ENCODE data around the gene ETNK2. TPM values are rescaled to one million over a fixed set of nuclear protein-coding genes. Genes with fewer than 3 reads are reported as not detected.

ETNK2 gene
- 10 to 100 TPM in 2 of 3 donors, 1 to 10 TPM in 1; 9.0 to 21.1 (median 11.1) TPM for polyA plus RNA-seq

- 0 to 1% (median 1%) methylated on average over 65 to 94 of the region's 94 CpGs for WGBS, 3 donors
- H3K27ac ChIP-seq (ENCODE audit: low read depth, low read length): no peak within 1 kb of the TSS
Measured at GRCh38 chr1:204151552-204152309, at the start of gene ETNK2. Gene ETNK2, minus strand, starts transcription at chr1:204152044. Its CDS starts 192 bp downstream, at chr1:204151852.

- 79 to 89% (median 80%) methylated on average over 12 of the region's 12 CpGs for WGBS, 3 donors
- no peak overlapping the region for H3K27ac ChIP-seq (ENCODE audit: low read depth, low read length)
Measured at GRCh38 chr1:204201348-204202040, 49.6 kb upstream of the ETNK2 start.

- 80 to 84% (median 82%) methylated on average over 9 of the region's 9 CpGs for WGBS, 3 donors
- H3K27ac ChIP-seq (ENCODE audit: low read depth, low read length): no peak overlapping the region
Measured at GRCh38 chr1:204199579-204199978, 47.7 kb upstream of the ETNK2 start.

GRCh38 chr1:204198348-204199340, 46.8 kb upstream of the ETNK2 start:
- no peak overlapping the region for H3K27ac ChIP-seq (ENCODE audit: low read depth, low read length)
- 51 to 61% (median 60%) methylated on average over 18 of the region's 18 CpGs for WGBS, 3 donors

- H3K27ac ChIP-seq (ENCODE audit: low read depth, low read length): no peak overlapping the region
- 83 to 90% (median 88%) methylated on average over 5 of the region's 5 CpGs for WGBS, 3 donors
Measured at GRCh38 chr1:204197068-204197467, 45.2 kb upstream of the ETNK2 start.

GRCh38 chr1:204196068-204196795, 44.4 kb upstream of the ETNK2 start, which contains the start of gene KISS1:
Gene KISS1, minus strand, starts transcription at chr1:204196491. Its CDS starts 3,615 bp downstream, at chr1:204192876.
- WGBS, 3 donors: 55 to 64% (median 64%) methylated on average over 18 of the region's 18 CpGs
- H3K27ac ChIP-seq (ENCODE audit: low read depth, low read length): no peak within 1 kb of the TSS

- no peak overlapping the region for H3K27ac ChIP-seq (ENCODE audit: low read depth, low read length)
- 49 to 75% (median 65%) methylated on average over 6 to 7 of the region's 7 CpGs for WGBS, 3 donors
Measured at GRCh38 chr1:204194771-204195170, 42.9 kb upstream of the ETNK2 start.

GRCh38 chr1:204194080-204194479, 42.2 kb upstream of the ETNK2 start:
- WGBS, 3 donors: 40 to 89% (median 78%) methylated on average over 2 of the region's 2 CpGs
- no peak overlapping the region for H3K27ac ChIP-seq (ENCODE audit: low read depth, low read length)

GRCh38 chr1:204192589-204193352, 40.9 kb upstream of the ETNK2 start:
- H3K27ac ChIP-seq (ENCODE audit: low read depth, low read length): no peak overlapping the region
- WGBS, 3 donors: 77 to 84% (median 82%) methylated on average over 3 of the region's 3 CpGs

GRCh38 chr1:204192046-204192445, 40.2 kb upstream of the ETNK2 start:
- 85 to 94% (median 93%) methylated on average over 2 of the region's 2 CpGs for WGBS, 3 donors
- no peak overlapping the region for H3K27ac ChIP-seq (ENCODE audit: low read depth, low read length)

GRCh38 chr1:204191456-204191855, 39.6 kb upstream of the ETNK2 start:
- 82 to 90% (median 85%) methylated on average over 7 of the region's 7 CpGs for WGBS, 3 donors
- H3K27ac ChIP-seq (ENCODE audit: low read depth, low read length): no peak overlapping the region

- WGBS, 3 donors: 14 to 16% (median 15%) methylated on average over 36 to 44 of the region's 44 CpGs
- H3K27ac ChIP-seq (ENCODE audit: low read depth, low read length): no peak overlapping the region
Measured at GRCh38 chr1:204190212-204191211, 38.7 kb upstream of the ETNK2 start.

- H3K27ac ChIP-seq (ENCODE audit: low read depth, low read length): no peak overlapping the region
- WGBS, 3 donors: 73 to 84% (median 73%) methylated on average over 11 of the region's 11 CpGs
Measured at GRCh38 chr1:204188959-204189639, 37.3 kb upstream of the ETNK2 start.

- no peak overlapping the region for H3K27ac ChIP-seq (ENCODE audit: low read depth, low read length)
- 64 to 80% (median 80%) methylated on average over 10 of the region's 10 CpGs for WGBS, 3 donors
Measured at GRCh38 chr1:204186597-204186996, 34.8 kb upstream of the ETNK2 start.

- no peak overlapping the region for H3K27ac ChIP-seq (ENCODE audit: low read depth, low read length)
- WGBS, 3 donors: 54 to 82% (median 63%) methylated on average over 1 of the region's 1 CpG
Measured at GRCh38 chr1:204181116-204181515, 29.3 kb upstream of the ETNK2 start.

Data from adipose tissue (tissue), 3 donors.